SU-DHL-6 (cell line): Measurements from ENCODE around the gene SBSN.

Experiments
- H2AFZ ChIP-seq: fragments of 200-600 bp; sonication (generic); 2 replicates; pipeline ENCODE4 v1.6.1; 2014; ENCODE audit warnings: low read depth, mild to moderate bottlenecking, moderate library complexity, mixed read lengths, antibody characterized with exemption, low read length; ENCODE audit not compliant: severe bottlenecking
- H3F3A ChIP-seq: fragments of 200-600 bp; shearing (Covaris generic); 2 replicates; pipeline ENCODE4 v1.6.0; 2016; ENCODE audit warnings: antibody characterized with exemption, mild to moderate bottlenecking; ENCODE audit not compliant: insufficient read depth
- H3K27ac ChIP-seq: fragments of 200-600 bp; sonication (generic); 2 replicates; pipeline ENCODE4 v1.5.1; 2016; ENCODE audit warnings: low read depth, mild to moderate bottlenecking, low read length, moderate library complexity, mixed read lengths
- H3K27me3 ChIP-seq: fragments of 200-600 bp; sonication (generic), shearing (Covaris generic); 2 replicates; pipeline ENCODE4 v1.6.0; 2014; ENCODE audit warnings: mild to moderate bottlenecking, low read length
- H3K36me3 ChIP-seq: fragments of 200-600 bp; sonication (generic); 2 replicates; pipeline ENCODE4 v1.6.1; 2014; ENCODE audit warnings: mild to moderate bottlenecking, low read length, mixed read lengths
- H3K4me2 ChIP-seq: fragments of 300-600, 200-600 bp; shearing (Covaris generic), sonication (generic); 2 replicates; pipeline ENCODE4 v1.6.0; 2014; ENCODE audit warnings: low read length, low read depth, mild to moderate bottlenecking; ENCODE audit not compliant: poor library complexity, severe bottlenecking
- H3K4me3 ChIP-seq: fragments of 200-600 bp; sonication (generic); 2 replicates; pipeline ENCODE4 v1.5.1; 2014; ENCODE audit warnings: antibody characterized with exemption, low read length, mild to moderate bottlenecking, mixed read lengths; ENCODE audit not compliant: insufficient read depth, poor library complexity, severe bottlenecking
- H3K79me2 ChIP-seq: fragments of 200-600 bp; sonication (generic); 2 replicates; pipeline ENCODE4 v1.6.1; 2014; ENCODE audit warnings: mild to moderate bottlenecking, low read length, moderate library complexity; ENCODE audit not compliant: insufficient read depth
- H3K9ac ChIP-seq: fragments of 200-600 bp; sonication (generic); 2 replicates; pipeline ENCODE4 v1.7.0; 2014; ENCODE audit warnings: mild to moderate bottlenecking, low read length
- H3K9me2 ChIP-seq: fragments of 200-600 bp; sonication (generic); replicated peaks from 2 replicates; pipeline ENCODE4 v1.6.1; 2014; ENCODE audit warnings: low read length; ENCODE audit not compliant: insufficient read depth
- H3K9me3 ChIP-seq: fragments of 200-600 bp; sonication (generic); 2 replicates; pipeline ENCODE4 v1.6.1; 2014; ENCODE audit warnings: low read length, mixed read lengths; ENCODE audit not compliant: insufficient read depth
- H4K20me1 ChIP-seq: fragments of 200-600 bp; sonication (generic); 2 replicates; pipeline ENCODE4 v1.6.1; 2014; ENCODE audit warnings: low read depth, mild to moderate bottlenecking, antibody characterized with exemption, low read length, moderate library complexity, mixed read lengths
- EZH2phosphoT487 ChIP-seq: fragments of 200-600 bp; sonication (generic), shearing (Covaris generic); conservative IDR thresholded peaks from 2 replicates; pipeline ENCODE4 v1.6.1; 2018; ENCODE audit warnings: mild to moderate bottlenecking, antibody characterized with exemption, low read length, moderate library complexity, mixed read lengths
- TF ChIP-seq, protein P1 (sequence below): fragments of 200-600 bp; sonication (generic); IDR thresholded peaks from one replicate; pipeline ENCODE4 v1.5.1; 2017; ENCODE audit warnings: antibody characterized with exemption, mild to moderate bottlenecking, low read length, moderate library complexity; ENCODE audit not compliant: insufficient read depth, poor library complexity, severe bottlenecking

Gene SBSN

DNA sequence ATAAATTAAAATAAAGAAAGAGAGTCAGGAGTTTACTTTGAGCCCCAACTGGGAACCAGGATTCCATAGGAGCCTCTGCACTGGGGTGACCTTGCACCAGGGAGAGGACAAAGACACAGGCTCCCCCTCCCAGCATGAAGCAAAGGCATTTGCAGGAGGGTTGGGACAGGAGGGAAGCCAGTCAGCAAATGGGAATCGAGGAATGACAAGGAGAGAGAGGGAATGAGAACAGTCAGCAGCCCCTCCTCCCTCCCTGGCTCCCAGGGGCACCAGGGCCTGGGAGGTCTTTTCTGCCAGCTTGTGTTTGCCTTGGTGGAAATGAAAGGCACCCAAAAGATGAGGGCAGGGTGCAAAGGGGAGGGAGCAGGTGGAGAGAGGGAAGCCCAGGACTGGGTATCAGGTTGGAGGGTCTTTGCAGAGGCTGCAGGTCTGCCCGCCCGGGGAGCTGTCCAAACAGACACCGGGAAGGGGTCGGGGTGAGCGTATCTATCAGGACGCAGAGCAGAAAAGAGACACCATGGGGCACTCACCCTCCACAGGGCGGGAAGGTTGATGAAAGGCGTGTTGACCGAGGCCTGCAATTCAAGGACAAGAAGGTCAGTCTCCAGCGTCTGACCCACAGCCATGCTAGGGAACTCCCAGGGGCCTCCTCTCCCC lies 3.8 kb downstream of the SBSN start:
- no peak overlapping the region for H2AFZ ChIP-seq

DNA sequence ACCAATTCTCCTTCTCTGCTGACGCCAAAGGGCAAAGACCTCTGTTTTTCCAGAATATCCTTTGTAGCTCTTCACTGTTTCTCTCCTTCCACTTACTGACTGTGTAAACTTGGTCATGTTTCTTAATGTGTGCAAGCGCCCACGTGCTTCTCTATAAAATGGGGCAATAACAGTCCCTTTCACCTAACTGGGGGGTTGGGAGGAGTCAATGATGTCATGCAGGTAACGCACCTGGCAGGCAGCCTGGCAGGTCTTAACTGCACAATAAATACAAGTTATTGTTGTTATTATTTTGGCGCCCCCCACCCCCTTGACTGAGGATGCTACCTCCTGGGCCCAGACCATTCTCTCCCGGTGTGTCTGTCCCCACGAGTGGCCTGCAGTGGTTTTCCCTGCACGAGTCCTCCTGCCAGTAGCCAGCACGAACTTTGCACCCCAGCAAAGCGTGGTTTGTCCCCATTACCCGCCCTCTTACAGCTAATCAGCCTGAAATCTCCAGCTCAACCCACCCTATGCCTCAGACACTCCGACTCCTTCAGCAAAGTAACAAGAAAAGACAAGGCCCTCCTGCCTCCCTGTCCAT lies 5.3 kb downstream of the SBSN start:
- no peak overlapping the region for H3K27ac ChIP-seq
- H3K9me2 ChIP-seq: no peaks in the 10 kb centered on the region
- H4K20me1 ChIP-seq: no peaks in the 10 kb centered on the region
- H3K27me3 ChIP-seq: no peaks in the 10 kb centered on the region
- no peaks in the 10 kb centered on the region for H3K79me2 ChIP-seq
- TF ChIP-seq, protein P1, sequence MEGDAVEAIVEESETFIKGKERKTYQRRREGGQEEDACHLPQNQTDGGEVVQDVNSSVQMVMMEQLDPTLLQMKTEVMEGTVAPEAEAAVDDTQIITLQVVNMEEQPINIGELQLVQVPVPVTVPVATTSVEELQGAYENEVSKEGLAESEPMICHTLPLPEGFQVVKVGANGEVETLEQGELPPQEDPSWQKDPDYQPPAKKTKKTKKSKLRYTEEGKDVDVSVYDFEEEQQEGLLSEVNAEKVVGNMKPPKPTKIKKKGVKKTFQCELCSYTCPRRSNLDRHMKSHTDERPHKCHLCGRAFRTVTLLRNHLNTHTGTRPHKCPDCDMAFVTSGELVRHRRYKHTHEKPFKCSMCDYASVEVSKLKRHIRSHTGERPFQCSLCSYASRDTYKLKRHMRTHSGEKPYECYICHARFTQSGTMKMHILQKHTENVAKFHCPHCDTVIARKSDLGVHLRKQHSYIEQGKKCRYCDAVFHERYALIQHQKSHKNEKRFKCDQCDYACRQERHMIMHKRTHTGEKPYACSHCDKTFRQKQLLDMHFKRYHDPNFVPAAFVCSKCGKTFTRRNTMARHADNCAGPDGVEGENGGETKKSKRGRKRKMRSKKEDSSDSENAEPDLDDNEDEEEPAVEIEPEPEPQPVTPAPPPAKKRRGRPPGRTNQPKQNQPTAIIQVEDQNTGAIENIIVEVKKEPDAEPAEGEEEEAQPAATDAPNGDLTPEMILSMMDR: no peak
- no peak for TF ChIP-seq EZH2phosphoT487
- no peak overlapping the region for H2AFZ ChIP-seq
- no peaks in the 10 kb centered on the region for H3K9me3 ChIP-seq
- H3K36me3 ChIP-seq: no peaks in the 10 kb centered on the region
- no peaks in the 10 kb centered on the region for H3F3A ChIP-seq
- H3K9ac ChIP-seq: no peak overlapping the region
- H3K4me2 ChIP-seq: no peak overlapping the region
- H3K4me3 ChIP-seq: no peak overlapping the region

More for the DNA sequence above, 3.8 kb downstream of the SBSN start:
- Histone ChIP-seq H3K36me3 (no peaks in the 10 kb centered on the region), H3K9me2 (no peaks in the 10 kb centered on the region), H3K27ac (no peak overlapping the region), H3K27me3 (no peaks in the 10 kb centered on the region), H4K20me1 (no peaks in the 10 kb centered on the region), H3K9ac (no peak overlapping the region), H3K9me3 (no peaks in the 10 kb centered on the region), H3K4me3 (no peak overlapping the region), H3K4me2 (no peak overlapping the region), H3F3A (no peaks in the 10 kb centered on the region), H3K79me2 (no peaks in the 10 kb centered on the region)
- TF ChIP-seq, protein P1: no peak
- TF ChIP-seq EZH2phosphoT487: no peak

DNA sequence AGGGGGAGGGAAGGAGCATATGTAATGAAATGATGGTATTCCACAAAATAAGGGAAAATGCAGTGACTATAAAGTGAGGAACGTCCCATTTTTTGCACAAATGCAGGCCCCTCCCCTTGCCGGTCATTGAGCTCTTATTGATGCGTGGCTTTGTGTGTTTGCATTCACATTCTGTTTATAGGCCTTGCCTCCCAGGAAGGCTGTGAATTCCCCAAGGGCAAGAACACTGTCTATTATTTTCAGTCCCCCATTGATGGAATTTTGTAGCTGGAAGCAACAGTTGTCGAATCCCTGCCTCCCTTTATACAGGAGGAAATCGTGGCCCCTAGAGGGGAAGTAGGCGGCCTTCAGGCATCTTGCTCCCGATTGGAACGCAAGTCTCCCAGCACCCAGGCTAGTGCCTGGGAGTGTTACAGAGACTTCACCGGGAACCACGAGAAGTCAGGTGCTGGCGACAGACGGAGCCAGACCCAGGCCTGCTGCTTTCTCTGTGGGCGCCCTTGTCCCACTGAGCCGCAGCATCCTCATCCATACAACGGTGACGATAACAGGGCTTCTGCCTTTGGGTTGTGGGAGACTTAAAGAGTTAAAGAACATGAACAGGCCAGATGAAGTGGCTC lies 6.9 kb downstream of the SBSN start:
- no peak for TF ChIP-seq EZH2phosphoT487
- TF ChIP-seq, protein P1: no peak

More for the DNA sequence above, 6.9 kb downstream of the SBSN start:
- Histone ChIP-seq H2AFZ (no peak overlapping the region), H3K4me3 (no peak overlapping the region), H3K9ac (no peak overlapping the region), H3K79me2 (no peaks in the 10 kb centered on the region), H3K27me3 (no peaks in the 10 kb centered on the region), H3K4me2 (no peak overlapping the region), H3K9me3 (no peaks in the 10 kb centered on the region), H4K20me1 (no peaks in the 10 kb centered on the region), H3K9me2 (no peaks in the 10 kb centered on the region), H3F3A (no peaks in the 10 kb centered on the region), H3K27ac (no peak overlapping the region), H3K36me3 (no peaks in the 10 kb centered on the region)
